ENCODE measurements around the gene MBTD1. TPM values are rescaled to one million over a fixed set of nuclear protein-coding genes. Genes with fewer than 3 reads are reported as not detected.

MBTD1 gene
- total and polyA plus RNA-seq, 2 of the 8 experiments (the other 6 are each of a cell fraction or from before 2014, with no cell fraction given) = 20.3 to 51.4 TPM

DNA sequence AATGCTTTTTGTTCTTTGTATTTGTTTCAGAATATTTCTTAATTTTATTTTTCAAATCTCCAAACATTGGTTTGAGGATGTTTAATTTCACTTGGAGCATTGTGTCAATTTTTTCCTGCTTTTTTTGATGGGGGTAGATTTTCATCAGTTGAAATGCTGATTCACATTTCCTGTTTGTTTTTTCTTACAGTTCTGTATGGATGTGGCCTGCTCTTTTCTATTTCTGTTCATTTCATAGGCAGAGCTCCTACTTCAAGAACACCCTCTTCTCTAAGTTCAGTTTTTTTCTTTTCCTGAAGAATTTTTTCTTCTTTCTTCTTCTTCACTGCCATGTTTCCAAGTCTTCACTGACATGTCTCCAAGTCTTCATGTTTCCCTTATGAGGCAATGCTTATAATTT, 8.8 kb downstream of the MBTD1 start:
- Histone ChIP-seq H2AK5ac (ENCODE audit: low read depth, low read length) (no peak overlapping the region), H4K91ac (replicated peaks; ENCODE audit: insufficient read length, low read length) (no peak overlapping the region), H3K4me2 (ENCODE audit: insufficient read depth in 1 of 2, low read depth in 2 of 2, low read length in 2 of 2) (no peak overlapping the region), H3K9ac (replicated peaks in 1 of 4; ENCODE audit: extremely low read depth in 1 of 4, low read depth in 3 of 4, low read length in 3 of 4) (no peak overlapping the region), H4K8ac (ENCODE audit: extremely low read depth, insufficient read depth, low read length) (no peak overlapping the region), H2BK12ac (ENCODE audit: low read depth, low read length) (no peak overlapping the region), H2BK5ac (ENCODE audit: low read depth, low read length) (no peak overlapping the region), H4K5ac (ENCODE audit: insufficient read length, low read depth, low read length) (no peak overlapping the region), H4K20me1 (replicated peaks in 1 of 2; ENCODE audit: control insufficient read depth in 1 of 2, insufficient read depth in 2 of 2, low read length in 2 of 2) (peaks cover 0 to 2% of the 10 kb centered on the region in 2 experiments), H3K27me3 (replicated peaks in 1 of 4; ENCODE audit: control insufficient read depth in 3 of 4, extremely low read depth in 1 of 4, insufficient read depth in 3 of 4, low read length in 3 of 4) (no peaks in the 10 kb centered on the region), H3K79me2 (ENCODE audit: control insufficient read depth in 1 of 2, insufficient read depth in 2 of 2, low read length in 2 of 2) (peaks cover 1 to 71% of the 10 kb centered on the region in 2 experiments; a peak in 3 of 4 replicates), H3K4me1 (replicated peaks in 1 of 4; ENCODE audit: control insufficient read depth in 3 of 4, insufficient read depth in 4 of 4, low read length in 3 of 4) (no peaks in the 10 kb centered on the region), H3K23ac (ENCODE audit: insufficient read length) (no peak overlapping the region), H2BK20ac (ENCODE audit: low read length) (no peak overlapping the region), H3K23me2 (ENCODE audit: low read depth, low read length) (no peaks in the 10 kb centered on the region), H3K27ac (ENCODE audit: low read depth, low read length) (no peak overlapping the region), H2AFZ (ENCODE audit: low read length) (no peak overlapping the region), H2BK15ac (ENCODE audit: low read length) (no peak overlapping the region), H3K79me1 (ENCODE audit: low read depth, low read length) (no peaks in the 10 kb centered on the region), H2BK120ac (replicated peaks; ENCODE audit: low read depth, low read length) (no peak overlapping the region), H3K14ac (ENCODE audit: insufficient read length) (no peak overlapping the region), H3K4me3 (ENCODE audit: extremely low read depth in 1 of 4, insufficient read depth in 2 of 4, low read depth in 3 of 4, low read length in 4 of 4) (no peak overlapping the region), H3K56ac (replicated peaks; ENCODE audit: insufficient read length, low read depth, low read length) (no peak overlapping the region), H3K36me3 (ENCODE audit: control insufficient read depth in 2 of 4, insufficient read depth in 4 of 4, low read length in 3 of 4) (peaks cover 0 to 28% (median 14%) of the 10 kb centered on the region in 4 experiments; a peak in 4 of 8 replicates), H3K18ac (ENCODE audit: extremely low read depth, low read length) (no peak overlapping the region), H3K4ac (replicated peaks; ENCODE audit: insufficient read length, low read depth, low read length) (no peak overlapping the region), H3K9me3 (ENCODE audit: insufficient read depth in 2 of 2, low read depth in 1 of 2, low read length in 1 of 2) (no peaks in the 10 kb centered on the region)
- TF ChIP-seq SRF (IDR thresholded peaks at IDR 0.05; ENCODE audit: low read depth, low read length) = no peak
- TF ChIP-seq SIRT6 (IDR thresholded peaks at IDR 0.05; ENCODE audit: low read length) = no peak
- no peak for TF ChIP-seq ZNF274 (IDR thresholded peaks at IDR 0.05; ENCODE audit: borderline replicate concordance, extremely low read depth, low read length)
- no peak for TF ChIP-seq MAFK (IDR thresholded peaks at IDR 0.05; ENCODE audit: low read depth, low read length)
- no peak for TF ChIP-seq KDM1A (IDR thresholded peaks at IDR 0.05; ENCODE audit: borderline replicate concordance, low read length)
- no peak for TF ChIP-seq RAD21 (IDR thresholded peaks at IDR 0.05 in 1 of 2, conservative IDR thresholded peaks at IDR 0.05 in 1 of 2; ENCODE audit: low read depth in 2 of 2, low read length in 2 of 2)
- TF ChIP-seq RNF2 (IDR thresholded peaks at IDR 0.05; ENCODE audit: borderline replicate concordance, low read depth, low read length, missing control alignments, poor library complexity, severe bottlenecking) = no peak
- TF ChIP-seq FOSL1 (IDR thresholded peaks at IDR 0.05; ENCODE audit: insufficient read depth, low read depth, low read length) = no peak
- no peak for TF ChIP-seq HDAC6 (IDR thresholded peaks at IDR 0.05; ENCODE audit: low read depth, low read length)
- TF ChIP-seq RXRA (IDR thresholded peaks at IDR 0.05; ENCODE audit: insufficient read depth, low read depth, low read length) = no peak
- DNase-seq (ENCODE audit: low read depth in 1 of 2, low spot score in 2 of 2) (no peak), FAIRE-seq (no peak)
- ChIA-PET POLR2A (ENCODE audit: partially characterized antibody) (interaction anchor here (1.5 to 1.6 kb wide), 2 partner anchors 8 to 10 kb away, joined by 5 read pairs; no protein-coding TSS in a partner anchor), CTCF (ENCODE audit: partially characterized antibody) (no interaction called here)
